Measurements from ENCODE around the gene FBXW12.
"Not testable (repeated sequence)": the region's sequence is repeated elsewhere in the genome, so short reads cannot be mapped to it uniquely, and the experiment has no call there.

FBXW12 gene

DNA sequence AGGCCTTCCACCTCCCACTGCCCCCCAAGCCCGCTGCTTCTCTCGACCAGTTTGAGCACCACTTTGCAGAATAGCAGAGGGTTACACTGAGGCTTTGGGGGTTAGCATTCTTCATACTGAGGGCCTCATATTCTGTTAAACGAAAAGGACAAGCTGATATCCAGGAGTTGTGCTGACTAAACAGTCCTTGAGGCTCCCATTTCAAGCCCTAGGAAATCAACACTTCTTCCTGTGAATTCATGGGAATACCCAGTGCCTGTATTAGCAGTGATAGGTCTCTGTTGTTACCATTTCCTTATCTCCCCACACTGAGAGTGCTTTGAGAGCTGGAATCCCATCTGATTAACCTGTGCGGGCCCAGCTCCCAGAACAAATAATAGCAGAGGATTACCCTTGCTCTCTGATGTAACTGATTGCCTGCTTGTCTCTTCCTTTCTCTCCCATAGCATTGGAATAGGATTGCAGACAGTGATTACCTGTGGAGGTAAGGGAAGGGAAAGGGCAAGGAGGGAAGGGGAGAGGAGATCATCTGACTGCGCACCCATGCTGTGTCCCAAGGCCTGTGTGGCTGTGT is 930 bp downstream of the FBXW12 start:
- no peak for DNase-seq

DNA sequence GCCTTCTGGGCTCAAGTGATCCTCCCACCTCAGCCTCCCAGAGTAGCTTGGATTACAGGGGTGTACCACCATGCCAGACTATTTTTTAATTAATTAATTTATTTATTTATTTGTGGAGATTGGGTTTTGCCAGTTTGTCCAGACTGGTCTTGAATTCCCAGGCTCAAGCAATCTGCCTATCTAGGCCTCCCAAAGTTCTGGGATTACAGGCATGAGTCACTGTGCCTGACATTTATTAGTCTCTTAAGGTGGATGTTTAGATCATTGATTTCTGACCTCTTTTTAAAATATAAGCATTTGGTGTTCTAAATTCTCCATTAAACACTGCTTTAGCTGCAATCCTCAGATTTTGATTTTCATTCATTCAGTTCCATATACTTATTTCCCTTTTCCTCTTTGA is 15.6 kb downstream of the FBXW12 start:
- DNase-seq = no peak

DNA sequence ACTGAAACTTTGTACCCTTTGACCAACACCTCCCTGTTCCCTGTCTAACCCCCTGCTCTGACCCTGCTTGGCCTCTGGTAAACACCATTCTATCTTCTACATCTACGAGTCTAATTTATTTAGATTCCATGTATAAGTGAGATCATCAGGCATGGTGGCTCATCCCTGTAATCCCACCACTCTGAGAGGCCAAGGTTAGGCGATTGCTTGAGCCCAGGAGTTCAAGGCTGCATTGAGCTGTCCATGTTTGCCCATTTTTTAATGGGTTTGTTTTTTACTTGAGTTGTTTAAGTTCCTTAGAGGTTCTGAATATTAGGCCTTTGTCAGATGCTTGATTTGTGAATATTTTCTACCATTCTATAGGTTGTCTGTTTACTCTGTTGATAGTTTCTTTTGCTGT is 16.9 kb downstream of the FBXW12 start:
- DNase-seq = no peak

DNA sequence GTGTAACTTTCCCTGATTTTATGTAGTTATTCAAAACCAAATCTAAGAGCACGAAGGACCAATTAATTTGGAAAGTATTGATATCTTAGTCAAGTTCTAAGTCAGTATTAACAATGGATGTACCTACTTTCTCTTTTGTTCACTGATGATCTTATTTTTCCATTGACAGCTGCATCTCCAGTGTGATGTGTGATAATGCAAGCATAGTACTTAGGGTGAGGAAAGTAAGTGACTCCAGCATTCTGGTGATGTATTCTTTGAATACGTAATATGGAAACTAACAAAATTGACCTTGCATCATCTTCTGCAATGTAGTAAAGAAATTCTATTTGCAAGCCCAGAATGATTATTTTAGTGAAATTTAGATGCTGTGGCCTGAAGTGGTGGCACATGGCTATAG is 22.4 kb downstream of the FBXW12 start:
- no peak for DNase-seq

DNA sequence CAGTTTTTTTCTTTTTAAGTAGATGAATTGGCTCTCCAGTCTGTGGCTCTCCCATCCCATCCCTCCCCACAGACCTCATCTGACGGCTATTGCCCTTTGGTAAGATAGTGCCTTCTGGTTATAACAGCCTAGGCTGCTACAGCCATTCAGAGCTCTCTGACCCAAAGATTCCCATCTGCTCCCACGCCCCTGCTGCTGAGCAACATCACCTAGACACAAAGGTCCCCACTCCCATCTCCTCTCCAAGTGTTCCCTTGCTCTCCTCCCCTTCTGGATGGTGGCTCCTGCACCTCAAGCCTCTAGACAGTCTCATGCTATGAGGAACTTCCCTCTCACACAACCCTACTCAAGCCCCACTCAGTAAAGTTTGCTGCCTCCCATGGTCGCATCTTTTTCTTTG is 23.7 kb downstream of the FBXW12 start:
- DNase-seq = no peak

DNA sequence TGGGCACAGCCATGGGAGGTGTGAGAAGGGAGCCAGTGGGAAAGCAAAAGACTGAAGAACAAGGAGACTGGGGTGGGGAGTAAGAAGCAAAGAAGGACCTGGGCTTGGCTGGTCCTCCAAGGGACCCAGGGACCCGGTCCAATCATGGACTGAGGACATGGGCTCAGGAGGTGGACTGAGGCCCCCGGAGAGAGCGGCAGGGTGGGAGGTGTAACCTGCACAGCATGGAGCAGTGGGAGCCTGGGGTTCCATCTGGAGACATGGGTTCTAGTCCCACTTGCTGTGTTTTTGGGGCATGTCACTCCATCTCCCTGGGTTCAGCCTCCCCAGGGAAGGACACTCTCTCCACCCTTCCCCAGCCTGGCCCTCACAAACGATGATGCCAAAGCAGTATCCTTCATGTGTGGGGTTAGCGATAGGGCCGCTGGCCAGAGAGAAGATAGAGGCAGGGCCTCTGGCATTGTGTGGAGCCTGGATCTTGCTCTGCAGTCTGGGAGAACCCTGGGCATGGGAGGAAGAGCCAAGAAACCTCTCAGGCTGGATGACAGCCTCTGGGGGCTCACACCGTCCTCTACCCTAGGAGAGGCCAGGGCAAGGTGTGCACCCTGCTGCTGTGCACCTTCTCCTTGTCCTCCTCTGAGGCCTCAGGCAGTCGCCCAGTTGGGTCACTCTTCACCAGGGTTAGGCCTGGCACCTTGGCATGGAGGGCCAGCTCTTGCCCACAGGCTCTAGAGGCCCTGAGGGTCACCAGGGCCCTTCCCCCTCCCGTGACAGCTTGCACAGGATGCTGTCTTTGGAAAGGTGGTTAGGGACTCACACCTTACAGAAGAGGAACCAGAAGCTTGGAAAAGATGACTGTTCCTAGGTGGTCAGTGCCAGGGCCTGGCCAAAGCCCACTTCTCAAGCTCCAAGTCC is 26.0 kb downstream of the FBXW12 start:
- no peak for DNase-seq

DNA sequence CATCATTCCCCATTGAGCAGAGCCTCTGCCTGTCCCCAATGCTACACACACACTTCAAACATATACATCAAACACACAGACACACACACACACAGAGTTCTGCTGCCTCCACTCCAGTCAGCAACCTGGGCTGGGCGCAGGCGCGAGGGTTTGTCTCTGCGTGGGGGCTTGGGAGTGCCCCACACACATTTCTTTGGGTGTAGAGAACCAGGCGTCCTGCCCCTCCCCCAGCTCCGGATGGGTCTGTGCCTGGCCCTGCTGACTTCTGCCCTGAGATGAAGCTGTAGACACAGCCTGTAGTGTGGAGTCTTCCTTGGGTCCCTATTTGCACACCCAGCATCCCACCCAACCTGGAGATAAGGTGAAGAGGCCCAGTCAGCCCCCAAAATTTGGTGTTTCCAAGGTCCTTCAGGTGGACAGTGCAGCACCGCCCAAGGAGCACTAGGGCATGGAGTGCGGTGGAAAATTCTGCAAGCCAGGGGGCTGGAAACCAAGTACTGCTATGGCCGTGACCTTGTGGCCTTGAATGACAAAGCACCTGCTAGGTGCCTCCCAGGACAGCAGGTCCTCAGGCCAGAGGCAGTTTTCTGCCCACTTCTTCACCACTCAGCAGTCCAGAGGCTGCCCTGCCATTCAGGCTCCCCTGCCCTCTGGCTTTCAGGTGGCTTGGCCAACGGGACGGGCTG is 26.8 kb downstream of the FBXW12 start:
- no peak for DNase-seq

DNA sequence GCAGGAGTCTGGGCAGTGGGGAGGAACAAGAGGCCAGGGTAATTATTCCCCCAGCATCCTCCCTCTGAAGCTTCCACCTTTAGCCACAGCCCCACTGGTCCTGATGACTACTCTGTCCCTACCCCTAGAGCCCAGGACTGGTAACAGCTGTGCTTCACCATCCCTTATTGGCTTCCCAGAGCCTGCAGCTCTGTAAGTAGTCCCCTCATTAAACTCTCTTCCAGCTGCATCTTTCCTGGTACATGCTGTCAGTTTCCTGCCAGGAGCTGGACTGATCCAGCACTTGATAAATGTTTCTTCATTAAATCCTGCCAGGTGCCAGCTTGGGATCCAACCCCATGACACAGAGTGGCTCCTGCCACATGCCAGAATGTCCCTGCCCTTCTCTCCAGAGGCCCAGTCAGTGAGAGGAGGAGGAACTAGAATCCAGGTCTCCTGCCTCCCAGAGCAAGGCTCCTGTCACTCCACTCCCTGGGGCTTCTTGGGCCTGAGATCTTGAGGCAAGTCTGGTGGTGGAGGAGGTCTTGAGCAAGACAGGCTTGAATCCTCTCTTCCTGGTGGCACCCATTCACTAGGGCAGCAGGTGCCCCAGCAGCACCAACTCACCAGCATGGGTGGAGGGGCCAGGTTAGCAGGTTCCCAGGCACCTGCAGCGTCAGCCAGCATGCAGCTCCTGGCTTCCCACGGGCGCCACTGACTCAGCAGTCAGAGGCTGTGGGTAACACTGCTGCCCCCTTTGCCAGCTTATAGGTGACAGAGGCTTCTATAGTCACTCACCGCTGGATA is 27.6 kb downstream of the FBXW12 start:
- DNase-seq = no peak

DNA sequence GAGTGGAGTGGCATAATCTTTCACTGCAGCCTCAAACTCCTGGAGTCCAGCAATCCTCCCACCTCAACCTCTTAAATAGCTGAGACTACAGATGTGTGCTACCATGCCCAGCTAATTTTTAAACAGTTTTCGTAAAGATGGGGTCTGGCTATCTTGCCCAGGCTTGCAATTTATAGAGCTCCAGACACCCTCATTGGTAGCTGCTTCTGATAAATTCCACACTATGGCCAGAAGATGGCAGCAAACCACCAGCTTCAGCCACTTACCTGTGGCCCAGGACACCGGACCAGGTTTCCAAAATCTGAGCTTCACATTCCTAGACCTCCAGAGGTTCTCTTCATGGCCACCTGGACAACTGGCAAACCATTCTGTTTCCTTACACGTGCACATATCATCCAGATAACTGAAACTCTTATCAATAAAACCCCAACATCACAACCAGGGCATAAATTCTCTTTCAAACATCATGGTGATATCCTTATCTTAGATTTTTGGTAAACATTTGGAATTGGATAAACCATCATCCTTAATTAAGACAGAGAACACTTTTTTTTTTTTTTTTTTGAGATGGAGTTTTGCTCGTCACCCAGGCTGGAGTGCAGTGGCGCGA is 28.9 kb downstream of the FBXW12 start:
- no peak for DNase-seq

DNA sequence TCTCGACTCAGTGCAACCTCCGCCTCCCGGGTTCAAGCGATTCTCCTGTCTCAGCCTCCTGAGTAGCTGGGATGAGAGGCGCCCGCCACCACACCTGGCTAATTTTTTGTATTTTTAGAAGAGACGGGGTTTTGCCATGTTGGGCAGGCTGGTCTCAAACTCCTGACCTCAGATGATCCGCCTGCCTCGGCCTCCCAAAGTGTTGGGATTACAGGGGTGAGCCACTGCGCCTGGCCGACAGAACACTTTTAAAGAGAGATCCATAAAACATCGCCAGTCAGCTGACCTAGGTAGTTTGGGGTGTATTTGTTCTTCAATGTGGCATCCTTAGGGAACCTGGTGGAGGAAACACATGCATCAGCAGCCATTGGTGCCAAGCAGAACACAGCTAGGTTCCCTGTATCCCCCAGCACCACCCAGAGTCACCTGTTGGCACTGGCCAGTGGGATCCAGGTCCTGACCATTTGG is 29.4 kb downstream of the FBXW12 start:
- not testable (repeated sequence) for DNase-seq

DNA sequence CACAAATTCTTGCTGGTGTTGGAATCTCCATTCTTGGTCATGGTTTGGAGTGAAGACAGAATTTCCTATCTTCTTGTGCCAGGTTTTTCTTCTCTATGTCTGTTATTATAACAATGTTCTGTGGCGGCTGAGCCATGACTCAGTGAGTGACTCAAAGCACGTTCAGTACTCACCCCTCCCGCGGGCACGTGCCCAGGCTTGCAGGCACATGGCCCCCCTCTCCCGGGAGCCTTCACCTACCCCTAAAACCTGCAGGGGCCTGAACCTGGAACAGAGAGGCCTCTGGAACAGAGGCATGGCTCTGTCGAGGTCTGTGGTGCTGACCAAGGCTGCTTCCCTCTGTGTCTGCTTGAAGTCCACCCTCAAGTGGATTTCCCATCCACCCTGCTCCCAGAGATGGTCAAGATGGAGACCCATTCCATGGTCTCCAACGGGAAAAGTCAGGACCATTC is 30.3 kb downstream of the FBXW12 start:
- DNase-seq = peak; percentile 63

DNA sequence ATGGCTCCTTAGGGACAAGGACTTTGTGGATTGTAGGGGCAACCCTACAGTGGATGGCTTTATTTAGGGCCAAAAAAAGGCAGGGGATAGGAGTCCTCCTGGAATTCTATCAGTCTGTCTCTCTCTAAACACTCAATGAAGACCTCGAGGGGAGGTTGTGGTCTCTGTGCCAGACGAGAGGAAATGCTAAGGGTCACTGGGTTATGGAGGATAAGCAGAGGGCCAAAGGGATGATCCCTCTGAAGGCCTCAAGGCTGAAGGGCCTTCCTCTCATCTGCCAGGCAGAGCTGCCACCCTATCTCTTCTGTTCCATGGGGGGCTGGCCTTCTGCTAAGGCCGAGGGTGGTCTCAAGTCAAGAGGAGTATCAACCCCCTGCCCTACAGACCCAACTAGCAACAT is 30.9 kb downstream of the FBXW12 start:
- DNase-seq = no peak

DNA sequence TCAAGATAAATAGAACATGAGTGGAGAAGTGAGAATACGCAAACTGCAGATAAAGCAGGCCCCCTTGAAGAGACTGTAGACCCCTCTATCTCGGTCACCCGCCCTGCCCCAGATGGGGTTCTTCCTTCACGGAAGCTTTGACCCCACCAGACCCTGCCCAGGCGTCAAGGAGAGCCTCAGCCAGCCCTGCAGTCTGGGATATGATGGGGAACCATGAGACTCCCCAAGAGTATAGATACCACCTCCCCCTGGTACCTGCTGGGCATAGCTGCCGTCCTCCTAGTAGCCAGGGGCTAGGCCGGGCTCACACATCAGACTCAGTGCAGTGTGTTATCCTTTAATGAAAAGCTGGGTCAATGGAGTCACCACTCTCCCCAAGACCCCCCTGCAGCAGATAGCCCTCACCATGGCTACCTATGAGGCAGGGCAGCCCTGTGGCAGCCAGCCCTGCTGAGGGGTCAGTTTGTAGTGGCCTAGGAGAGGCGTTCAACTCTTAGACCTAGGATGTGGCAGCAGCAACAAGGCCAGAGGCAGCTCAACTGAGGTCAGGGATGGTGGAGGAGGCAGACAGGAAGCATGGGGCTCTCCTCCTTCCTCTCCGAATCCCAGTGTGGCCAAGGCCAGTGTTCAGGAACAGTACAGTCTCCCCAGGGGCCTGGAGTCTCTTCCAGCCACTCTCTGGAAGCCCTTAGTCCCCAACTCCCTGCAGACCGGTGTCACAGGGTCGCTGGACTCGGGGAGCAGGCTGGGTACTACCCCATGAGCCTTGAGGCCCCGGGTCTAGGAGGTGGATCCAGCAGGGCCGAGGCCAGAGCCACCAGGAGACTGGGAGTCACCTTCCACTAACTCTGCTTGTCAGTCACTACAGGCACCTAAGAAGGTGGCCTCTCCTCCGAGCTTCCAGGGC is 31.8 kb downstream of the FBXW12 start:
- DNase-seq = no peak

DNA sequence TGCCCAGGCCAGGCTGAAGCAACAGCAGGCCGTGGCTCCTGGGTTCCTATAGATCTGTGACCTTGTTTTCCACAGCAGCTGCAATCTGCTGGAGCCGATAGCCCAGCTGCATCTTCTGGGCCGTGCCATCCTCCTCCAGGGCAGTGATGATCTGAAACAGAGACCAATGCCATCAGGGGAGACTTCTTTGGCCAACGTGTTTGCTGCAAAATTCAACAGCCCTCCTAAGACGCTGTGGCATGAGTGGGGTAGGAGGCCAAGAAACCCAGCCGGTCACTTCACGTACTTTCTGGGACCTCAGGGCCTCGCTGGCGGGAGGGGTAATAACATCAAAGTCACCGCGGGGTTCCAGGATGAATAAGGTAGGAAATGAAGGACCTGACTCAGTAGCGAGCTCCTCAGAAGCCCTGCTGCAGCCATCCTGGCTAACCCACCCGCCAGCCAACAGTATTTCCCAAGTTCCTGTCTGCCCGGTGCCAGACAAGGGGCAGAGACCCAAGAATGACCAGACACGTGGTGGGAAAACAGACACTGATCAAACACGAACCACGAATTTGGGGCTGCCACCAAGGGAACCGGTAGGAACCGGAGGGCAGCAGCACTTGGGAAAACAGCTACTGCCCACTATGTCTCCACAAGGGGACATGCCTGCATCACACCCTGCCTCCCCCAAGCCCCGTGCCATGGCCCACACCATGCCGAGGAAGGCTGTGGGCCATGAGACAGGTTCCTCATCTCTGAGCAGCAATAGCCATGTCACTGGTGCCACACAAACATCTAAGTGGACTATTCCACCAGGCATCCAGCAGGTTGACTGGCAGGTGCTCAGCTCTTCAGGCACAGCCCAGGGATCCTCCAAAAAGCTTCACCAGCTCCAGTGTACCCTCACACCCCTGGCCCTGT is 32.7 kb downstream of the FBXW12 start:
- DNase-seq = no peak

DNA sequence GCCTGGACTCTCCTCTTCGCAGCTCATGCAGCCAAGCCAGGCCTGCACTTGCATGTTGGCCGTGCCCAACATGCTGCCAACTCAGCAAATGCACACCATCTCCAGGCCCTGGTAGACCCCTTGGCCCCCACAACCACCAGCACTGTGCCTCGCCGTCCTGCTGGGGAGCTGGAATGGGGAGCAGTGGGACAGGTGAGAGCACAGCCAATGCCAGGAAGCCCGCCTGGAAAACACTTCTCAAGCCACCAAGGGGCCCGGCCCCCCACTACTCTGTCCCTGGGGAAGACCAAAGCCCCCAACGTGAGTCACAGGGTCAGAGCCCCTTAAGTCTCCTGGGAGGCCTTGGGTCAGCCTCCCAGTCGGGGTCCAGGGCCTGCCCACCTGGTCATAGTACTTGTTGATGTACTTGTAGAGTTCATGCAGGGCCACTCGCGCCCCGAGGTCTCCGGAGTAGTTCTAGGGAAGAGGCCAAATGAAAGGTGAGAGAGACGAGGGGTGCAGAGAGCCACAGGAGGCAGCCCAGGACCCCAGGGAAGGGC is 33.4 kb downstream of the FBXW12 start:
- no peak for DNase-seq

DNA sequence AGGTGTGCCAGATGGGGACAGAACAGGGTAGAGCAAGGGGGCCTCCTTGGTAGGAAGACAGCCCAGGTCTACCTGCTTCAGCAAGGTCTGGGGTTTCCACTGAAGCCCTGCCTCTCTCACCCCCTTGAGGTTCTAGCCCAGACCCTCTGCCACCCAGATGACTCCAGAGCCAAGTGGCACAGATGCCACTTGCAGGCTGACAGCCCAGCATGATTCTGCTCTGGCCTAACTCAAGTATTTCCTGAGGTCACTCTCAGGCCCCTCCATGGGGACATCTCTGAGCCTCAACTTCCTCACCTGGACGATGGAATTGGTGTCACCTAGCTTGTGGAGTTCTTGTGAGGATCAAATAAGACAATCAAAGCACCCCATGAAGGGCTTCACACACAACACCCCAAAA is 34.0 kb downstream of the FBXW12 start:
- DNase-seq = no peak

DNA sequence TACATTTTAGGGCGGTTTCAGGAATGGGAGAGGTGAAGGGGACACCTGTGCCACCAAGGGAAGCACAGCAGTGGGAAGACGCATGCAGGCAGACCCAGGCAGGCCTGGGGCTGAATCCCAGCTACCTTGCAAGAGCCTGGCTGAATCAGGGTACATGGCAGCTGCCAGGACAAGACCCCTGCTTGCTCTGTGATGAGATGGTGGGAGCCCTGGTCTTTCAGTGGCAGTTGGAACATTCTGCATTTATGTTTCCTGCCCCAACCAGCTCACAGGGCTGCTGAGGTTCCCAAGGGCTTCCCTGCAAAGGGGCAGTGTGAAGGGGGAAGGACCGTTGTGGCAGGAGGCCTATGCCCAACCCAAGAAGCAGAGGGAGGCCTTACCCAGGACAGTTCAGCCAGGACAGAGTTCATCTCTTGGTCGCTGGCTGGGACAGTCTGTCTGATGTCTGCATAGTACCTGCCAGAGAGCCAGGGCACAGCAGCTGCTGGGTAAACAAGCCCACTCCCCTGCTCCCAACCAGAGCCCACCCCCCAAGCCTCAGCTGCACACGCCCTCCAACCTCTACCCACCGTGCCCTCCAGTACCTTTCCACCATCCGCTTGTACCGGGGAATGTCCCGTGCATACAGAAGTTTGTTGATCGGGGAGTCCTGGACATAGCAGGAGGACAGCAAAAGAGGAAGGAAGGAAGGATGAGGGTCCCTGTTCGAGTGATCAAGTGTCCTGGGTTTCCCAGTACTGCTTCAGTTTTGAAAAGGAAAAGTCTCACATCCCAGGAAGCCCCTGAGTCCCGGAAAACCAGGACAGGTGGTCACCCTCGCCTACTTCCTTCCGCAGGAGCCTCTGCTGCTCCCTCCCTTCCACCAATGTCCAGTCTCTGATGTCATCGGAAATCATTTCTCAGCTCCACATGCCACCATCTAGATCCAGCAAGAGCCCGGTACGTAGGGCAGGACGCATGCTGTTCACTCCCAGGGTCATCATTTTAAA is 34.7 kb downstream of the FBXW12 start:
- no peak for DNase-seq

DNA sequence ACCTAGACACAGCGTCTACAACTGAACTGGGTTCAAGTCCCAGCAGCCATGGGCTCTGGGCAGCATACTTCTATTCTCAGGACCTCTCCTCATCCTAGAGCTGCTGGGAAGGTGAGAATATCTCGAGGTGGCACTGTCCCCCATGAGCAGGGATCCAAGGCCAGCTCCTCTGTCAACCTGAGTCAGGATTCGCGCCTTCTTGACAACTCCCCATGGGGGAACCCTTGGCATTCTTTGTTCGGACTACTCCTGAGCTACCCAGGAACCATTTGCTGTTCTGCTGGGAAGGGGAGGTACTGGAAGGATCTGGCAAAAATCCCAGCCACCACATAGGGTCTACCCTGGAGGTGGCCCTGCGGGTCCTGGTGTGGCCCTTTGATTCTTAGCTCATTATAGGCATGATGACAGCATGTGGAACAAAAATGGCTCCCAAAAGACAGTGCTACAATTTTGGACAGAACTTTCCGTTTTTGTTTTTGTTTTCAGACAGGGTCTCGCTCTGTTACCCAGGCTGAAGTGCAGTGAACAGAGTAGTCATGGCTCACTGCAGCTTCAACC is 35.6 kb downstream of the FBXW12 start:
- no peak for DNase-seq

Measured in T1000 (cell line).